ENCODE results near the gene FUCA1. TPM values are rescaled to one million over a fixed set of nuclear protein-coding genes. Genes with fewer than 3 reads are reported as not detected.
A peak's percentile ranks its signal among the peaks of the same experiment; 100 is the strongest.

FUCA1 gene
- total RNA-seq, 1 donor from 2014 or later = 12.6 TPM

DNA sequence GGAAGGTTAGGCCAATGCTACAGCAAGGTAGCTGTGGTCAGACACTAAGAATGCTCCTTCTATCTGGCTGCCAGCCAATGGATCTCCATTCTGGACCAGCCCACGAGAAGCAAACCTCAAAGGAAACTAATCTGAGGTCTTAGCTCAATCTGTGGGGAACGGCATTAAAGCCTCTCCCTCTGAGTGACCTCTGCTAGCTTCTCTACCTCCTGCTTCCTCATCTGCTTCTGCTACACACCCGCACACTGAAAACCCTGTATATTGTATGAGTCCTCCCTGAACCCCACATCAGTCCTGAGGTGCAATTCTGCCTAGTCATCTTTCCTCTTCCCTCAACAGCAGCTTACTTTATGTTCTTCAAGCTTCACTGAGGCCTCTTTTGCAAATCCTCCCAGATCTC lies 60.6 kb downstream of the FUCA1 start:
- no peaks in the 10 kb centered on the region for H3K9me3 ChIP-seq (ENCODE audit: low read depth)
- Mint-ChIP-seq H3K9me3 (no peaks in the 10 kb centered on the region), H3K4me3 (no peak overlapping the region), H3K27me3 (ENCODE audit: insufficient read depth, low read depth) (peaks cover 3% of the 10 kb centered on the region), H3K36me3 (peaks cover 8% of the 10 kb centered on the region), H3K27ac (peak overlapping the region; percentile 30), H3K4me1 (no peaks in the 10 kb centered on the region)
- H3K27me3 ChIP-seq = no peaks in the 10 kb centered on the region
- DNase-seq (ENCODE audit: low spot score) = no peak
- H3K4me1 ChIP-seq = no peaks in the 10 kb centered on the region
- no peak for TF ChIP-seq EZH2 (IDR thresholded peaks at IDR 0.05)
- TF ChIP-seq EZH2phosphoT487 (IDR thresholded peaks at IDR 0.05) = no peak
- H3K4me3 ChIP-seq = no peak overlapping the region
- H4K20me1 ChIP-seq (ENCODE audit: low read depth) = no peaks in the 10 kb centered on the region
- no peaks in the 10 kb centered on the region for H3K79me2 ChIP-seq (ENCODE audit: low read depth)
- H2AFZ ChIP-seq (replicated peaks) = no peak overlapping the region
- H3K9ac ChIP-seq = no peak overlapping the region
- no peak overlapping the region for H3K4me2 ChIP-seq
- peaks cover 2% of the 10 kb centered on the region for H3F3A ChIP-seq (ENCODE audit: low read depth)
- no peak overlapping the region for H3K27ac ChIP-seq
- no peaks in the 10 kb centered on the region for H3K36me3 ChIP-seq

DNA sequence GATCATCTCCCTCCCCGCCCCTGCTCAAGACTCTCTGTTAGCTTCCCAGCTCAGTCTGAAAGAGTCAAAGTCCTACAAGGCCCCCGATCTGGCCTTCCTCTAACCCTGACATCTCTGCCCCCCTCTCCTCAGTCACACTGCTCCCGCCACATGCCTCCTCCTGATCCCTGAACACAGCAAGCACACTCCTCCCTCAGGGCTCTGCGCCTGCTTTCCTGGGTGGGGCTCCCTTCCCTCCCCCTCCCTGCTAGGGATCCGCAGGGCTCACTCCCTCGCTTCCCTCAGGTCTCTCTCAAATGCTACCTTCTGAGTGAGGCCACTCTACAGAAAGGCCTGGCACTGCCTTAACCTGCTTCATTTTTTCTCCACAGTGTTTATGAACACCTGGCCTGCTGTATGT lies 61.8 kb downstream of the FUCA1 start:
- no peaks in the 10 kb centered on the region for H3K36me3 ChIP-seq
- H3K27me3 Mint-ChIP-seq (ENCODE audit: insufficient read depth, low read depth) = peaks cover 4% of the 10 kb centered on the region
- H3K9me3 ChIP-seq (ENCODE audit: low read depth) = no peaks in the 10 kb centered on the region
- H3K9ac ChIP-seq = no peak overlapping the region
- H3K79me2 ChIP-seq (ENCODE audit: low read depth) = no peaks in the 10 kb centered on the region
- H3K4me3 ChIP-seq = no peak overlapping the region
- H3K27me3 ChIP-seq = peaks cover 11% of the 10 kb centered on the region
- H3K36me3 Mint-ChIP-seq = peaks cover 5% of the 10 kb centered on the region
- TF ChIP-seq, protein P1, sequence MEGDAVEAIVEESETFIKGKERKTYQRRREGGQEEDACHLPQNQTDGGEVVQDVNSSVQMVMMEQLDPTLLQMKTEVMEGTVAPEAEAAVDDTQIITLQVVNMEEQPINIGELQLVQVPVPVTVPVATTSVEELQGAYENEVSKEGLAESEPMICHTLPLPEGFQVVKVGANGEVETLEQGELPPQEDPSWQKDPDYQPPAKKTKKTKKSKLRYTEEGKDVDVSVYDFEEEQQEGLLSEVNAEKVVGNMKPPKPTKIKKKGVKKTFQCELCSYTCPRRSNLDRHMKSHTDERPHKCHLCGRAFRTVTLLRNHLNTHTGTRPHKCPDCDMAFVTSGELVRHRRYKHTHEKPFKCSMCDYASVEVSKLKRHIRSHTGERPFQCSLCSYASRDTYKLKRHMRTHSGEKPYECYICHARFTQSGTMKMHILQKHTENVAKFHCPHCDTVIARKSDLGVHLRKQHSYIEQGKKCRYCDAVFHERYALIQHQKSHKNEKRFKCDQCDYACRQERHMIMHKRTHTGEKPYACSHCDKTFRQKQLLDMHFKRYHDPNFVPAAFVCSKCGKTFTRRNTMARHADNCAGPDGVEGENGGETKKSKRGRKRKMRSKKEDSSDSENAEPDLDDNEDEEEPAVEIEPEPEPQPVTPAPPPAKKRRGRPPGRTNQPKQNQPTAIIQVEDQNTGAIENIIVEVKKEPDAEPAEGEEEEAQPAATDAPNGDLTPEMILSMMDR (IDR thresholded peaks at IDR 0.05) = no peak
- no peak for TF ChIP-seq EZH2phosphoT487 (IDR thresholded peaks at IDR 0.05)
- TF ChIP-seq EZH2 (IDR thresholded peaks at IDR 0.05) = no peak
- no peaks in the 10 kb centered on the region for H4K20me1 ChIP-seq (ENCODE audit: low read depth)
- peak overlapping the region; percentile 33 for H3K27ac Mint-ChIP-seq
- H3K4me3 Mint-ChIP-seq = no peak overlapping the region
- peaks cover 13% of the 10 kb centered on the region for H3F3A ChIP-seq (ENCODE audit: low read depth)
- H3K4me1 ChIP-seq = no peaks in the 10 kb centered on the region
- no peak overlapping the region for H2AFZ ChIP-seq (replicated peaks)
- H3K4me2 ChIP-seq = no peak overlapping the region
- no peak for DNase-seq (ENCODE audit: low spot score)
- H3K27ac ChIP-seq = no peak overlapping the region
- H3K4me1 Mint-ChIP-seq = peaks cover 3% of the 10 kb centered on the region
- no peaks in the 10 kb centered on the region for H3K9me3 Mint-ChIP-seq

DNA sequence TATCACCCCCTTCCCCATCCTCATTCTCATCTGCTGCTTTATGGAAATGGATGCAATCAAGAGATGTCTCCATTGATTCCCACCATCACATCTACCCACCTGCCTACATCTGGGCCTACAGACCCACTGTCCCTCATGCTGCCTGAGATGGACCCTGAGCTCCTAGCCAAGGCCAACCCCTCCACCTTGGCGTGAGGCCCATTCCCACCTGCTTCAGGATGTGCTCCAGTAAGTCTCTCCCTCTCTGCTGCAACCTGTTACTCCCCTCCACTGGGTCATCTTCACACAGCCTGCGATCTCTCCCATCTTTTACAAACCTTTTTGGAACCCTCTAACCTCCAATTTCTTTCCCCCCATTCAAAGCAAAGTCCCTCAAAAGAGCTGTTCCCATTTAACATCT lies 63.1 kb downstream of the FUCA1 start:
- H2AFZ ChIP-seq (replicated peaks) = no peak overlapping the region
- no peaks in the 10 kb centered on the region for H3K36me3 ChIP-seq
- no peaks in the 10 kb centered on the region for H4K20me1 ChIP-seq (ENCODE audit: low read depth)
- peaks cover 22% of the 10 kb centered on the region for H3F3A ChIP-seq (ENCODE audit: low read depth)
- no peaks in the 10 kb centered on the region for H3K79me2 ChIP-seq (ENCODE audit: low read depth)
- TF ChIP-seq EZH2phosphoT487 (IDR thresholded peaks at IDR 0.05) (no peak), EZH2 (IDR thresholded peaks at IDR 0.05) (no peak)
- Mint-ChIP-seq H3K4me1 (peaks cover 6% of the 10 kb centered on the region), H3K27ac (no peak overlapping the region), H3K4me3 (no peak overlapping the region), H3K9me3 (no peaks in the 10 kb centered on the region), H3K27me3 (ENCODE audit: insufficient read depth, low read depth) (peaks cover 6% of the 10 kb centered on the region), H3K36me3 (peaks cover 5% of the 10 kb centered on the region)
- no peak overlapping the region for H3K27ac ChIP-seq
- no peak overlapping the region for H3K4me2 ChIP-seq
- H3K9me3 ChIP-seq (ENCODE audit: low read depth) = no peaks in the 10 kb centered on the region
- DNase-seq (ENCODE audit: low spot score) = no peak
- H3K4me1 ChIP-seq = no peaks in the 10 kb centered on the region
- H3K27me3 ChIP-seq = peaks cover 16% of the 10 kb centered on the region
- no peak overlapping the region for H3K9ac ChIP-seq
- no peak overlapping the region for H3K4me3 ChIP-seq

DNA sequence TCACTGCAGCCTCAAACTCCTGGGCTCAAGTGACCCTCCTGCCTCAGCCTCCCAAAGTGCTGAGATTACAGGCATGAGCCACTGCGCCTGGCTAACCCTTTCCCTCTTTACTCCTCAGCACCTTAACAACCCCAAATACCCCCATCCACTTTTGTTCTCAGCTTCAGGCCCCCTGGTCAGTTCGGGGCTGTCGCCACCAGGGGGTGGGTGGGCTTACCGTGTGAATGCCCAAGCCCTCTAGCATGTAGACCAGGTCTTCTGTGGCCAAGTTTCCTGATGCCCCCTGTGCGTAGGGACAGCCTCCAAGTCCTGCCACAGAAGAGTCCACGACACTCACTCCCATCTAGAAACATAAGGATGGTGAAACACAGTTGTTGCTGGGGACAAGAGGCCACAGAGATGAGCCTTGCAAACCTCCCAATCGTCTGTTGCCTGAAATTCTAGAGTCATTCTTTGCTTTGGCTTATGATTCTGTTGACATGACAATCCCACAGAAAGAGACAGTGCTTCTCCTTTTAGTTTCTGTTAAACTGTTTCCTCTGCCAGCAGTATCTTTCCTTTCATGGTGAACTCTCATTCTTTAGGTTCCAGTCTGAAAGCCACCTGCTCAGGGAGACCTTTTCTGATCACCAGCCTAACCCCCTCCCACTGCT lies 63.8 kb downstream of the FUCA1 start:
- H3K4me1 ChIP-seq = peaks cover 4% of the 10 kb centered on the region
- no peak overlapping the region for H3K9ac ChIP-seq
- H3K4me1 Mint-ChIP-seq = peaks cover 9% of the 10 kb centered on the region
- peaks cover 5% of the 10 kb centered on the region for H3K36me3 Mint-ChIP-seq
- H3K4me3 Mint-ChIP-seq = no peak overlapping the region
- H3K27me3 ChIP-seq = peaks cover 16% of the 10 kb centered on the region
- TF ChIP-seq EZH2 (IDR thresholded peaks at IDR 0.05) = no peak
- TF ChIP-seq, protein P1 (IDR thresholded peaks at IDR 0.05) = no peak
- TF ChIP-seq EZH2phosphoT487 (IDR thresholded peaks at IDR 0.05) = no peak
- H3K4me2 ChIP-seq = no peak overlapping the region
- no peak for DNase-seq (ENCODE audit: low spot score)
- H2AFZ ChIP-seq (replicated peaks) = no peak overlapping the region
- H3K9me3 Mint-ChIP-seq = no peaks in the 10 kb centered on the region
- H3K27ac ChIP-seq = no peak overlapping the region
- H3K36me3 ChIP-seq = no peaks in the 10 kb centered on the region
- no peaks in the 10 kb centered on the region for H3K9me3 ChIP-seq (ENCODE audit: low read depth)
- no peak overlapping the region for H3K27ac Mint-ChIP-seq
- H3F3A ChIP-seq (ENCODE audit: low read depth) = peaks cover 23% of the 10 kb centered on the region
- H4K20me1 ChIP-seq (ENCODE audit: low read depth) = peaks cover 5% of the 10 kb centered on the region
- H3K27me3 Mint-ChIP-seq (ENCODE audit: insufficient read depth, low read depth) = peaks cover 8% of the 10 kb centered on the region
- H3K4me3 ChIP-seq = no peak overlapping the region
- H3K79me2 ChIP-seq (ENCODE audit: low read depth) = no peaks in the 10 kb centered on the region

Data from neural progenitor cell (in vitro differentiated cells).